ENCODE data around the gene YJEFN3.

YJEFN3 gene

DNA sequence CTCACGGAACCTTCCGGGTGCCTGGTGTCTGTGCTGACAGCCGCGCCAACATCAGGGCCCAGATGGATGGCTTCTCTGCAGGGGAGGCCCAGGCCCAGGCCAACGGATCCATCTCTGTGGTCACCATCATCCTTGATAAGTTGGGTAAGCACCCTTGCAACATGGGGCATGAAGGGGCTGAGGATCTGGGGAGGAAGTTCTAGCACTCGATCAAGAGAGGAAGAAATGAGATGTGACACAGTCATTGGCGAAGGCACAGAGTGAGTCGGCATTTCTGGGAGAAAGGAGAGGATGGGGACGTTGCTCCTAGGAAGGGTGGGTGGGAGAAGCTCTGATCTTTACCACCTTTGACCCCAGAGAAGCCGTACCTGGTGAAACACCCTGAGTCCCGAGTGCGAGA, 13.8 kb downstream of the YJEFN3 start:
- in situ Hi-C loops (cut with MboI; ENCODE audit: low pct_unique_long_range_greater_than_20kb, low sequenced_read_pairs, unreplicated experiment): loop anchor here (25.0 kb wide), 2 partner anchors 420 to 695 kb away; no protein-coding TSS in a partner anchor
- TF ChIP-seq, protein P1, sequence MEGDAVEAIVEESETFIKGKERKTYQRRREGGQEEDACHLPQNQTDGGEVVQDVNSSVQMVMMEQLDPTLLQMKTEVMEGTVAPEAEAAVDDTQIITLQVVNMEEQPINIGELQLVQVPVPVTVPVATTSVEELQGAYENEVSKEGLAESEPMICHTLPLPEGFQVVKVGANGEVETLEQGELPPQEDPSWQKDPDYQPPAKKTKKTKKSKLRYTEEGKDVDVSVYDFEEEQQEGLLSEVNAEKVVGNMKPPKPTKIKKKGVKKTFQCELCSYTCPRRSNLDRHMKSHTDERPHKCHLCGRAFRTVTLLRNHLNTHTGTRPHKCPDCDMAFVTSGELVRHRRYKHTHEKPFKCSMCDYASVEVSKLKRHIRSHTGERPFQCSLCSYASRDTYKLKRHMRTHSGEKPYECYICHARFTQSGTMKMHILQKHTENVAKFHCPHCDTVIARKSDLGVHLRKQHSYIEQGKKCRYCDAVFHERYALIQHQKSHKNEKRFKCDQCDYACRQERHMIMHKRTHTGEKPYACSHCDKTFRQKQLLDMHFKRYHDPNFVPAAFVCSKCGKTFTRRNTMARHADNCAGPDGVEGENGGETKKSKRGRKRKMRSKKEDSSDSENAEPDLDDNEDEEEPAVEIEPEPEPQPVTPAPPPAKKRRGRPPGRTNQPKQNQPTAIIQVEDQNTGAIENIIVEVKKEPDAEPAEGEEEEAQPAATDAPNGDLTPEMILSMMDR (IDR thresholded peaks at IDR 0.05; ENCODE audit: extremely low read depth, insufficient read depth, missing control alignments): no peak
- DNase-seq (ENCODE audit: low spot score): no peak

DNA sequence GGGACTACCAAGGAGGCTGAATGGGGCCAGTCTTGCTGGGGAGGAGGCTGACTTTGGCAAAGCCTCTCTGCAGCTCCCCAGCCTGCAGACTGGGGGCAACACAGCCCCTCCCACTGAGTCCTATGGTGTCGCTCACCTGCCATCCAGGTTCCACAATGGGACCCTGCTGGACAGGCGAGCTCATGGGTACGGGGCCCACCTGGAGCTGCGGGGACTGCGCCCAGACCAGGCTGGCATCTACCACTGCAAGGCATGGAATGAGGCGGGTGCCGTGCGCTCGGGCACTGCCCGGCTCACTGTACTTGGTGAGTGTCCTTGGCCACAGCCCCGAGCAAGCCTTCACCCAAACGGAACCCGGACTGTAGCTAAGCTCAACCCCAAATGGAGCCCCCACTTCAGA, 14.4 kb downstream of the YJEFN3 start:
- DNase-seq (ENCODE audit: low spot score): no peak
- in situ Hi-C loops (cut with MboI; ENCODE audit: low pct_unique_long_range_greater_than_20kb, low sequenced_read_pairs, unreplicated experiment): loop anchor here (25.0 kb wide), 2 partner anchors 419 to 694 kb away; no protein-coding TSS in a partner anchor
- TF ChIP-seq, protein P1 (IDR thresholded peaks at IDR 0.05; ENCODE audit: extremely low read depth, insufficient read depth, missing control alignments): no peak

DNA sequence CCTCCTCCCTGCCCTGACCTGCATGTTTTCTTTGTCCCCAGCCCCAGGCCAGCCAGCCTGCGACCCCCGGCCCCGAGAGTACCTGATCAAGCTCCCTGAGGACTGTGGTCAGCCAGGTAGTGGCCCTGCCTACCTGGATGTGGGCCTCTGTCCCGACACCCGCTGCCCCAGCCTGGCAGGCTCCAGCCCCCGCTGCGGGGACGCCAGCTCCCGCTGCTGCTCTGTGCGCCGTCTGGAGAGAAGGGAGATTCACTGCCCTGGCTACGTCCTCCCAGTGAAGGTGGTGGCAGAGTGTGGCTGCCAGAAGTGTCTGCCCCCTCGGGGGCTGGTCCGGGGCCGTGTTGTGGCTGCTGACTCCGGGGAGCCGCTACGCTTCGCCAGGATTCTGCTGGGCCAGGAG, 14.9 kb downstream of the YJEFN3 start:
- TF ChIP-seq, protein P1 (IDR thresholded peaks at IDR 0.05; ENCODE audit: extremely low read depth, insufficient read depth, missing control alignments): no peak
- DNase-seq (ENCODE audit: low spot score): no peak
- in situ Hi-C loops (cut with MboI; ENCODE audit: low pct_unique_long_range_greater_than_20kb, low sequenced_read_pairs, unreplicated experiment): loop anchor here (25.0 kb wide), 2 partner anchors 419 to 694 kb away; no protein-coding TSS in a partner anchor

DNA sequence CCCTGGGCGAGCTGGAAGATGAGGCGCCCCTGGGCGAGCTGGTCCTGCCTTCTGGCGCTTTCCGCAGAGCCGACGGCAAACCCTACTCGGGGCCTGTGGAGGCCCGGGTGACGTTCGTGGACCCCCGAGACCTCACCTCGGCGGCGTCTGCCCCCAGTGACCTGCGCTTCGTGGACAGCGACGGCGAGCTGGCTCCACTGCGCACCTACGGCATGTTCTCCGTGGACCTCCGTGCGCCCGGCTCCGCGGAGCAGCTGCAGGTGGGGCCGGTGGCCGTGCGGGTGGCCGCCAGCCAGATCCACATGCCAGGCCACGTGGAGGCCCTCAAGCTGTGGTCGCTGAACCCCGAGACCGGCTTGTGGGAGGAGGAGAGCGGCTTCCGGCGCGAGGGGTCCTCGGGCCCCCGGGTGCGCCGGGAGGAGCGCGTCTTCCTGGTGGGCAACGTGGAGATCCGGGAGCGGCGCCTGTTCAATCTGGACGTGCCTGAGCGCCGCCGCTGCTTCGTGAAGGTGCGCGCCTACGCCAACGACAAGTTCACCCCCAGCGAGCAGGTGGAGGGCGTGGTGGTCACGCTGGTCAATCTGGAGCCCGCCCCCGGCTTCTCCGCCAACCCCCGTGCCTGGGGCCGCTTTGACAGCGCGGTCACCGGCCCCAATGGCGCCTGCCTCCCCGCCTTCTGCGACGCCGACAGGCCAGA, 15.7 kb downstream of the YJEFN3 start:
- no peak for DNase-seq (ENCODE audit: low spot score)
- TF ChIP-seq, protein P1 (IDR thresholded peaks at IDR 0.05; ENCODE audit: extremely low read depth, insufficient read depth, missing control alignments): no peak
- in situ Hi-C loops (cut with MboI; ENCODE audit: low pct_unique_long_range_greater_than_20kb, low sequenced_read_pairs, unreplicated experiment): loop anchor here (25.0 kb wide), 2 partner anchors 418 to 693 kb away; no protein-coding TSS in a partner anchor

DNA sequence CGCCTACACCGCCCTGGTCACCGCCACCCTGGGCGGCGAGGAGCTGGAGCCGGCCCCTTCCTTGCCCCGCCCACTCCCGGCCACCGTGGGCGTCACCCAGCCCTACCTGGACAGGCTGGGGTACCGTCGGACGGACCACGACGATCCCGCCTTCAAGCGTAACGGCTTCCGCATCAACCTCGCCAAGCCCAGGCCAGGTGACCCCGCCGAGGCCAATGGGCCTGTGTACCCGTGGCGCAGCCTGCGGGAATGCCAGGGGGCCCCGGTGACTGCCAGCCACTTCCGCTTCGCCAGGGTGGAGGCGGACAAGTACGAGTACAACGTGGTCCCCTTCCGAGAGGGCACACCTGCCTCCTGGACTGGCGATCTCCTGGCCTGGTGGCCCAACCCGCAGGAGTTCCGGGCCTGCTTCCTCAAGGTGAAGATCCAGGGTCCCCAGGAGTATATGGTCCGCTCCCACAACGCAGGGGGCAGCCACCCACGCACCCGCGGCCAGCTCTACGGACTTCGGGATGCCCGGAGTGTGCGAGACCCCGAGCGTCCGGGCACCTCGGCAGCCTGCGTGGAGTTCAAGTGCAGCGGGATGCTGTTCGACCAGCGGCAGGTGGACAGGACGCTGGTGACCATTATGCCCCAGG, 16.4 kb downstream of the YJEFN3 start:
- no peak for DNase-seq (ENCODE audit: low spot score)
- in situ Hi-C loops (cut with MboI; ENCODE audit: low pct_unique_long_range_greater_than_20kb, low sequenced_read_pairs, unreplicated experiment): loop anchor here (25.0 kb wide), 2 partner anchors 417 to 692 kb away; no protein-coding TSS in a partner anchor
- TF ChIP-seq, protein P1 (IDR thresholded peaks at IDR 0.05; ENCODE audit: extremely low read depth, insufficient read depth, missing control alignments): no peak

DNA sequence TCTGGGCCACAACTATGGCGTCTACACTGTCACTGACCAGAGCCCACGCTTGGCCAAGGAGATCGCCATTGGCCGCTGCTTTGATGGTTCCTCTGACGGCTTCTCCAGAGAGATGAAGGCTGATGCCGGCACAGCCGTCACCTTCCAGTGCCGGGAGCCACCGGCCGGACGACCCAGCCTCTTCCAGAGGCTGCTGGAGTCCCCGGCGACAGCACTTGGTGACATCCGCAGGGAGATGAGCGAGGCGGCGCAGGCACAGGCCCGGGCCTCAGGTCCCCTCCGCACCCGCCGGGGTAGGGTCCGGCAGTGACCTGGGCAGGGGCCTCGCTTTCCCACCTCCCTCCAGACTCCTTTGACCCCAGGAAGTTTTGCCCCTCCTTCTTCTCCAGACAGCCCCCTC, 17.0 kb downstream of the YJEFN3 start:
- no peak for DNase-seq (ENCODE audit: low spot score)
- TF ChIP-seq, protein P1 (IDR thresholded peaks at IDR 0.05; ENCODE audit: extremely low read depth, insufficient read depth, missing control alignments): no peak
- in situ Hi-C loops (cut with MboI; ENCODE audit: low pct_unique_long_range_greater_than_20kb, low sequenced_read_pairs, unreplicated experiment): loop anchor here (25.0 kb wide), 2 partner anchors 417 to 692 kb away; no protein-coding TSS in a partner anchor

Data from GM13977 (cell line).